Activated CD8-positive, alpha-beta T cell treated with anti-CD3 and anti-CD28 coated beads, Interleukin-2, amount 10 ng/mL, durations not matched to agents 7 days and 5 days (primary cell): ENCODE measurements around the gene ANG. TPM values are rescaled to one million over a fixed set of nuclear protein-coding genes. Genes with fewer than 3 reads are reported as not detected.
"Not testable (repeated sequence)": the region's sequence is repeated elsewhere in the genome, so short reads cannot be mapped to it uniquely, and the experiment has no call there.

Source experiments
- ATAC-seq: fragments of 150-1000 bp; cut with Tn5 transposase; one replicate; pipeline ENCODE4 v1.10.0; 2021; ENCODE audit warnings: moderate library complexity
- CTCF ChIA-PET: fragments of 350-600 bp; sonication (Branson Sonifier 250); formaldehyde crosslinking; loops from one replicate; lab custom pipeline; 2021; ENCODE audit warnings: antibody characterized with exemption; lab: Charles Lee
- POLR2A ChIA-PET: fragments of 350-600 bp; sonication (Branson Sonifier 250); formaldehyde crosslinking; loops from one replicate; lab custom pipeline; 2021; ENCODE audit warnings: antibody characterized with exemption; lab: Charles Lee
- DNase-seq: peaks from one replicate; pipeline ENCODE4 v3.0.0-alpha.2; 2020
- H3K27ac Mint-ChIP-seq: one replicate; pipeline ENCODE4 v1.8.0; 2021; ENCODE audit warnings: mild to moderate bottlenecking, mixed read lengths
- H3K27me3 Mint-ChIP-seq: one replicate; pipeline ENCODE4 v1.8.0; 2021; ENCODE audit warnings: low read depth, mixed read lengths
- H3K36me3 Mint-ChIP-seq: one replicate; pipeline ENCODE4 v1.8.0; 2021; ENCODE audit warnings: low read depth, mixed read lengths
- H3K4me1 Mint-ChIP-seq: one replicate; pipeline ENCODE4 v1.8.0; 2021; ENCODE audit warnings: low read depth, mixed read lengths
- H3K4me3 Mint-ChIP-seq: one replicate; pipeline ENCODE4 v1.8.0; 2021; ENCODE audit warnings: mild to moderate bottlenecking, mixed read lengths
- H3K9me3 Mint-ChIP-seq: one replicate; pipeline ENCODE4 v1.8.0; 2022; ENCODE audit warnings: mixed read lengths; ENCODE audit not compliant: insufficient read depth
- total RNA-seq, 2 experiments: library from RNA; stranded (reverse); gene quantifications; one replicate each; pipeline ENCODE4 v1.2.3, GENCODE V29; 2021

The ANG gene
- 1 to 10 TPM; 1.1 to 1.4 TPM for total RNA-seq

GRCh38 chr14:20688167-20688839 is at the start of gene ANG:
TSS of gene ANG (plus strand) at chr14:20688764. CDS start at chr14:20693565, 4,801 bp downstream.
- no peak within 1 kb of the TSS for H3K4me3 Mint-ChIP-seq

GRCh38 chr14:20641591-20641990 is 47.0 kb upstream of the ANG start, which contains the start of gene OR6S1:
TSS of gene OR6S1 (minus strand) at chr14:20641691. CDS start at chr14:20641691, 0 bp downstream.
- ATAC-seq = no peak
- no peak within 1 kb of the TSS for H3K27ac Mint-ChIP-seq
- DNase-seq = no peak
- H3K9me3 Mint-ChIP-seq = no peaks in the 10 kb centered on the region
- POLR2A ChIA-PET = no interaction called here
- H3K4me3 Mint-ChIP-seq = no peak within 1 kb of the TSS
- H3K4me1 Mint-ChIP-seq = no peaks in the 10 kb centered on the region
- H3K36me3 Mint-ChIP-seq = no peaks in the 10 kb centered on the region
- CTCF ChIA-PET = no interaction called here
- peaks cover 47% of the 10 kb centered on the region for H3K27me3 Mint-ChIP-seq

More at GRCh38 chr14:20688167-20688839, at the start of gene ANG:
- ATAC-seq = no peak
- Mint-ChIP-seq H3K36me3 (no peaks in the 10 kb centered on the region), H3K27me3 (no peaks in the 10 kb centered on the region), H3K9me3 (no peaks in the 10 kb centered on the region), H3K4me1 (peaks cover 22% of the 10 kb centered on the region), H3K27ac (no peak within 1 kb of the TSS)
- DNase-seq = no peak
- POLR2A ChIA-PET = no interaction called here
- CTCF ChIA-PET = interaction anchor here (1.0 to 1.8 kb wide), 4 partner anchors 24 to 356 kb away, joined by 3 to 5 read pairs (median 4); no protein-coding TSS in a partner anchor

- no peak for DNase-seq
- CTCF ChIA-PET = no interaction called here
- H3K4me3 Mint-ChIP-seq = no peak overlapping the region
- H3K4me1 Mint-ChIP-seq = no peaks in the 10 kb centered on the region
- H3K27me3 Mint-ChIP-seq = peaks cover 44% of the 10 kb centered on the region
- H3K36me3 Mint-ChIP-seq = no peaks in the 10 kb centered on the region
- H3K27ac Mint-ChIP-seq = no peak overlapping the region
- no peak for ATAC-seq
- POLR2A ChIA-PET = no interaction called here
- no peaks in the 10 kb centered on the region for H3K9me3 Mint-ChIP-seq
These were observed 46.4 kb upstream of the ANG start for GRCh38 chr14:20642182-20642581.

- H3K4me3 Mint-ChIP-seq, ATAC-seq, H3K36me3 Mint-ChIP-seq, H3K9me3 Mint-ChIP-seq, H3K4me1 Mint-ChIP-seq, POLR2A ChIA-PET, H3K27ac Mint-ChIP-seq, CTCF ChIA-PET, DNase-seq: not testable (repeated sequence)
- H3K27me3 Mint-ChIP-seq = peaks cover 46% of the 10 kb centered on the region
These were observed 45.8 kb upstream of the ANG start for GRCh38 chr14:20642755-20643154.

- Mint-ChIP-seq H3K36me3 (no peaks in the 10 kb centered on the region), H3K9me3 (no peaks in the 10 kb centered on the region), H3K4me3 (no peak overlapping the region), H3K27ac (no peak overlapping the region), H3K4me1 (no peaks in the 10 kb centered on the region), H3K27me3 (peaks cover 41% of the 10 kb centered on the region)
- ChIA-PET POLR2A (no interaction called here), CTCF (interaction anchor here (1.4 kb wide), 1 partner anchor 47 kb away, joined by 3 read pairs; no protein-coding TSS in a partner anchor)
- DNase-seq = no peak
- ATAC-seq = no peak
These were observed 44.0 kb upstream of the ANG start for GRCh38 chr14:20644520-20644919.

- Mint-ChIP-seq H3K27me3 (peaks cover 41% of the 10 kb centered on the region), H3K27ac (no peak overlapping the region), H3K4me3 (no peak overlapping the region), H3K36me3 (no peaks in the 10 kb centered on the region), H3K4me1 (no peaks in the 10 kb centered on the region), H3K9me3 (no peaks in the 10 kb centered on the region)
- ATAC-seq (no peak), DNase-seq (no peak)
- ChIA-PET POLR2A (no interaction called here), CTCF (interaction anchor here (0.7 to 1.1 kb wide), 4 partner anchors 18 to 1124 kb away, joined by 3 to 4 read pairs (median 3); no protein-coding TSS in a partner anchor)
These were observed 43.1 kb upstream of the ANG start for GRCh38 chr14:20645481-20645880.

GRCh38 chr14:20652996-20653975 is 35.3 kb upstream of the ANG start:
- Mint-ChIP-seq H3K36me3 (no peaks in the 10 kb centered on the region), H3K27ac (no peak overlapping the region), H3K27me3 (peaks cover 59% of the 10 kb centered on the region), H3K9me3 (no peaks in the 10 kb centered on the region), H3K4me3 (peak overlapping the region; percentile 53), H3K4me1 (peaks cover 28% of the 10 kb centered on the region)
- ChIA-PET CTCF (interaction anchor here (0.9 to 2.1 kb wide), 4 partner anchors 38 to 44 kb away, joined by 3 to 9 read pairs (median 4); no protein-coding TSS in a partner anchor), POLR2A (no interaction called here)
- ATAC-seq = peak; percentile 66
- DNase-seq = peak; percentile 60

- ChIA-PET POLR2A (interaction anchor here (1.0 to 1.1 kb wide), 2 partner anchors 12 to 29 kb away, joined by 3 read pairs; no protein-coding TSS in a partner anchor), CTCF (interaction anchor here (10.9 to 11.5 kb wide), 2 partner anchors 26 to 36 kb away, joined by 108 to 189 read pairs; partner anchors contain the start of gene RNASE4)
- Mint-ChIP-seq H3K36me3 (no peaks in the 10 kb centered on the region), H3K9me3 (no peaks in the 10 kb centered on the region), H3K4me1 (peaks cover 29% of the 10 kb centered on the region), H3K27ac (no peak overlapping the region), H3K4me3 (no peak overlapping the region), H3K27me3 (peaks cover 60% of the 10 kb centered on the region)
- ATAC-seq (no peak), DNase-seq (no peak)
These were observed 32.7 kb upstream of the ANG start for GRCh38 chr14:20655851-20656250.

GRCh38 chr14:20656274-20656673 is 32.3 kb upstream of the ANG start:
- Mint-ChIP-seq H3K9me3 (no peaks in the 10 kb centered on the region), H3K4me3 (no peak overlapping the region), H3K36me3 (no peaks in the 10 kb centered on the region), H3K27ac (no peak overlapping the region), H3K4me1 (peaks cover 31% of the 10 kb centered on the region), H3K27me3 (peaks cover 59% of the 10 kb centered on the region)
- DNase-seq (no peak), ATAC-seq (no peak)
- CTCF ChIA-PET = interaction anchor here (1.0 to 11.5 kb wide), 4 partner anchors 26 to 46 kb away, joined by 3 to 189 read pairs (median 60); partner anchors contain the start of gene RNASE4
- POLR2A ChIA-PET = interaction anchor here (1.0 to 1.1 kb wide), 2 partner anchors 12 to 29 kb away, joined by 3 read pairs; no protein-coding TSS in a partner anchor

- peak; percentile 44 for ATAC-seq
- Mint-ChIP-seq H3K27ac (no peak overlapping the region), H3K9me3 (no peaks in the 10 kb centered on the region), H3K4me3 (no peak overlapping the region), H3K4me1 (peaks cover 40% of the 10 kb centered on the region), H3K27me3 (peaks cover 51% of the 10 kb centered on the region), H3K36me3 (no peaks in the 10 kb centered on the region)
- DNase-seq = peak; percentile 38
- POLR2A ChIA-PET = interaction anchor here (0.6 to 1.3 kb wide), 3 partner anchors 21 to 27 kb away, joined by 3 read pairs; no protein-coding TSS in a partner anchor
- CTCF ChIA-PET = interaction anchor here (0.7 to 11.5 kb wide), 9 partner anchors 10 to 47 kb away, joined by 3 to 189 read pairs (median 4); partner anchors contain the start of gene RNASE4
These were observed 31.1 kb upstream of the ANG start for GRCh38 chr14:20657216-20658211.
